Gastroesophageal sphincter (tissue), 3 donors: ENCODE measurements around the gene SCN8A.

Experiments
- EP300 ChIP-seq: sonication (generic); formaldehyde crosslinking; IDR thresholded peaks from one replicate; pipeline ENCODE4 v1.6.1; 2017; ENCODE audit warnings: antibody characterized with exemption, mild to moderate bottlenecking
- POLR2A ChIP-seq, 2 donors: fragments of 450-650 bp; IDR thresholded peaks; one replicate each; pipeline ENCODE4 v1.6.1; 2017; ENCODE audit warnings: antibody characterized with exemption in 2 of 2, mild to moderate bottlenecking in 2 of 2, moderate library complexity in 1 of 2
- TF ChIP-seq, protein P1 (sequence below), 4 experiments: fragments of 200-600 bp in 2 of 4; fragments of 450-650 bp in 2 of 4; sonication (generic) in 1 of 4; IDR thresholded peaks; one replicate each; pipeline ENCODE4 v1.5.1; 2017 to 2019; ENCODE audit warnings: antibody characterized with exemption in 4 of 4, mild to moderate bottlenecking in 2 of 4, moderate library complexity in 2 of 4

DNA sequence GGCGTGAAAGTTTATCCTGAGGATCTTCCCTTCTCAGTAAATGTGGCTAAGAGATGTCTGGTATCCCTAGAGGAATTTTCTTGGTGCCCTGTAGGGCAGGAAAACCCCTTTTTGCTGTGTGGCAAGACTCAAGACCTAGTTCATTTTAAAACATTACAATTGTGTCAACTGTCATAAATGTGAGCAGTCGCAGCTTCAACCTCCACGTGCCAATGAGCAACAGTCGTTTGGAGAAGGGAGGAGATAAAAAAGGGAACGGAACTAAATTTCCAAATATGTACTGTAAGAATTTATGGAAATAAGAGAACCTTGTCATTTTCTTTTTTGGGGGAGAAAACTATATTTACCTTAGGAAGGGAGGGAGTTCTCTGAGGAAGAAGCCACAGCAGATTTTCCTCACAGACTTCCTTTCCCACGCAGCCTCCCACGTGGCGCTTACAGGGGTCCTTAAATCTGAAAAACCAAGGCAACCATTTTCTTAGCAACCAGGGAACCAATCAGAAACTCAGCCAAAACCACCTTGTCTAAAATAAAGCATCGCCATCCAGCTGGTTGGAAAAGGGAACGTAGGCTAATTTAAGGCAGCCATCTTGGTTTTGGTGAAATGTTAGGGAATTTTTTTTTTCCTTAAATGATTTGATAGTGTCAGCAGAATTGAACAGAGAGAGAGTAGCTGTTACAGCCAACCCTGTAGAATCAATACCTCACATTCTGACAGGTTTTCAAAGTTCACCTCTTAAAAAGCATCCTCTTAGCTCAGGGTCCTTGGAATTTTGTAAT, 158.4 kb downstream of the SCN8A start:
- TF ChIP-seq, protein P1, sequence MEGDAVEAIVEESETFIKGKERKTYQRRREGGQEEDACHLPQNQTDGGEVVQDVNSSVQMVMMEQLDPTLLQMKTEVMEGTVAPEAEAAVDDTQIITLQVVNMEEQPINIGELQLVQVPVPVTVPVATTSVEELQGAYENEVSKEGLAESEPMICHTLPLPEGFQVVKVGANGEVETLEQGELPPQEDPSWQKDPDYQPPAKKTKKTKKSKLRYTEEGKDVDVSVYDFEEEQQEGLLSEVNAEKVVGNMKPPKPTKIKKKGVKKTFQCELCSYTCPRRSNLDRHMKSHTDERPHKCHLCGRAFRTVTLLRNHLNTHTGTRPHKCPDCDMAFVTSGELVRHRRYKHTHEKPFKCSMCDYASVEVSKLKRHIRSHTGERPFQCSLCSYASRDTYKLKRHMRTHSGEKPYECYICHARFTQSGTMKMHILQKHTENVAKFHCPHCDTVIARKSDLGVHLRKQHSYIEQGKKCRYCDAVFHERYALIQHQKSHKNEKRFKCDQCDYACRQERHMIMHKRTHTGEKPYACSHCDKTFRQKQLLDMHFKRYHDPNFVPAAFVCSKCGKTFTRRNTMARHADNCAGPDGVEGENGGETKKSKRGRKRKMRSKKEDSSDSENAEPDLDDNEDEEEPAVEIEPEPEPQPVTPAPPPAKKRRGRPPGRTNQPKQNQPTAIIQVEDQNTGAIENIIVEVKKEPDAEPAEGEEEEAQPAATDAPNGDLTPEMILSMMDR (IDR thresholded peaks at IDR 0.05), result no peak
- TF ChIP-seq POLR2A (IDR thresholded peaks at IDR 0.05), result no peak
- TF ChIP-seq EP300, result no peak
